Stomach (tissue), 4 donors: ENCODE measurements around the gene STRADA.

Experiments
- POLR2AphosphoS5 ChIP-seq, 3 donors: sonication (generic); formaldehyde crosslinking; IDR thresholded peaks; one replicate each; pipeline ENCODE4 v1.6.1; 2016; ENCODE audit warnings: antibody characterized with exemption in 3 of 3
- TF ChIP-seq, protein P1 (sequence below), 7 experiments: fragments of 450-650 bp in 4 of 7; fragments of 200-600 bp in 3 of 7; sonication (generic) in 3 of 7; IDR thresholded peaks; one replicate each; pipeline ENCODE4 v1.5.1; 2016 to 2019; ENCODE audit warnings: antibody characterized with exemption in 7 of 7, control low read depth in 2 of 7, mild to moderate bottlenecking in 1 of 7

DNA sequence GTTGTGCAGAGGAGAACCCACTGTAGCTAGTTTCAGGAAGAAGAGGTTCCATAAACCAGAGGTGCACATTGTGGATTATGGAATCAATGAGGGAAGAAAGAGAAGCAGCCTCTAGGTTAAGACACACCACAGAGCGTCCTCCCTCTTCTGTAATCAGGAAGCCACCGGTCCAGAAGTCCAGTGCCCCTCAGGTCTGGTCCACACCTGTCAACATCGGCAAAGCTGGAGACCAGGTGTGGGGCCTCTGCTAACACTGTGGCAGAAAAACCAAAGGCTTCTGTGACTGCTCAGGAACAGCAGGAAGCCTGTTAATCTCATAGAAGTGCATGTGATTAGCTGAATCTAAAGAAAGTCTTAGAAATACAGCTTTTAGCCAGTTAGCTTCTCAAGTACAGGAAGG is 65.0 kb downstream of the STRADA start:
- TF ChIP-seq, protein P1, sequence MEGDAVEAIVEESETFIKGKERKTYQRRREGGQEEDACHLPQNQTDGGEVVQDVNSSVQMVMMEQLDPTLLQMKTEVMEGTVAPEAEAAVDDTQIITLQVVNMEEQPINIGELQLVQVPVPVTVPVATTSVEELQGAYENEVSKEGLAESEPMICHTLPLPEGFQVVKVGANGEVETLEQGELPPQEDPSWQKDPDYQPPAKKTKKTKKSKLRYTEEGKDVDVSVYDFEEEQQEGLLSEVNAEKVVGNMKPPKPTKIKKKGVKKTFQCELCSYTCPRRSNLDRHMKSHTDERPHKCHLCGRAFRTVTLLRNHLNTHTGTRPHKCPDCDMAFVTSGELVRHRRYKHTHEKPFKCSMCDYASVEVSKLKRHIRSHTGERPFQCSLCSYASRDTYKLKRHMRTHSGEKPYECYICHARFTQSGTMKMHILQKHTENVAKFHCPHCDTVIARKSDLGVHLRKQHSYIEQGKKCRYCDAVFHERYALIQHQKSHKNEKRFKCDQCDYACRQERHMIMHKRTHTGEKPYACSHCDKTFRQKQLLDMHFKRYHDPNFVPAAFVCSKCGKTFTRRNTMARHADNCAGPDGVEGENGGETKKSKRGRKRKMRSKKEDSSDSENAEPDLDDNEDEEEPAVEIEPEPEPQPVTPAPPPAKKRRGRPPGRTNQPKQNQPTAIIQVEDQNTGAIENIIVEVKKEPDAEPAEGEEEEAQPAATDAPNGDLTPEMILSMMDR (IDR thresholded peaks at IDR 0.05), result no peak
- no peak for TF ChIP-seq POLR2AphosphoS5 (IDR thresholded peaks at IDR 0.05)
